Activated effector memory CD4-positive, alpha-beta T cell treated with anti-CD3 and anti-CD28 coated beads, Interleukin-2, amount 50 U/mL, for 16 hours (primary cell): ENCODE data around the gene QDPR.

Experiments
- DNase-seq: peaks from one replicate; pipeline ENCODE4 v3.0.0-alpha.2; 2020

The QDPR gene

DNA sequence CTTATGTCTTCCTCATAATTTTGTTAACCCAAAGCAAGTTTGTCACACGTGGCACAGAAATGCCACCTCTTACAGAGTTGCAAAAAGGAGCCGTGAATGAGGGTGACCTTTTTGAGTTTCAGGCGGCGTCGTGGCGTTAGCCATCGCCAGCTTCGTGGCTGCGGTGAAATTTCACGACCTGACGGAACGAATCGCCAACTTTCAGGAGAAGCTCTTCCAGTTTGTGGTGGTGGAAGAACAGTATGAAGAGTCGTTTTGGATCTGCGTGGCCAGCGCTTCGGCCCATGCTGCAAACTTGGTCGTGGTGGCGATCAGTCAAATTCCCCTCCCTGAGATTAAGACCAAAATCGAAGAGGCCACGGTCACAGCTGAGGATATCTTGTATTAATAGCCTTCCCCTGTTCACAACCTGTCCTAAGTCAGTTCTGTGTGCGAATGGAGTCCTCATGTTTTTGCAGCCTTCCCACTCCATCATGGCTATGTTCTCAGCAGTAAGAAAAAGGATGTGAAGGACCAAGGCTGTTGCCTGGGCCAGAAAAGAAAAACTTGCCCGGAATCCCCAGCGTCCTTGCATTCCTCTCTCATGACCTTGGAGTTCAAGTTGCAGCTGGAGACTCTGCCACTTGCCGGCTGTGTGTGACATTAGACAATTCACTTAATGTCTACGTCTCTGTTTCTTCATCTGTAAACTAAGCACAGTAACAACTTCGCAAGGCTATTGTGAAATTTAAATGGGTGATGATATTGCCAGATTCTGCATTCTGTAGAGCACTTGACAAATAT is 15.0 kb upstream of the QDPR start:
- DNase-seq = no peak

DNA sequence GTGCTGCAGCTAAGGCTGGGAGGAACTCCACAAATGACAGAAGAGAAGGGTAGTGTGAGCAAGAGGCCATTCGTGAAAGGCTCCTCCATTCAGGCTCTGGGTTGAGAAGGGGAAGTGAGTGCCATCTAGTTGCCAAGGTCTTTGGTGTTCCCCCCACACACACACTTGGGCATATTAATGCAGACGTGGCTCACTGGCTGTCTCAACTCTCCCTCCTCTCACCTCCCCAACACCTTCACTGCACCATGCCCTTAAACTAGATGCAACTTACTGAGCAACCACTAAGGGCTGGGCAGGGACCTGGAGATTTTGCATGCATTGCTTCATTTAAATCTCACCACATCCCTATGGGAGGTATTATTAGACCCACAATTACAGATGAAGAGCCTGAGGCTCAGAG is 11.8 kb upstream of the QDPR start:
- DNase-seq = no peak

DNA sequence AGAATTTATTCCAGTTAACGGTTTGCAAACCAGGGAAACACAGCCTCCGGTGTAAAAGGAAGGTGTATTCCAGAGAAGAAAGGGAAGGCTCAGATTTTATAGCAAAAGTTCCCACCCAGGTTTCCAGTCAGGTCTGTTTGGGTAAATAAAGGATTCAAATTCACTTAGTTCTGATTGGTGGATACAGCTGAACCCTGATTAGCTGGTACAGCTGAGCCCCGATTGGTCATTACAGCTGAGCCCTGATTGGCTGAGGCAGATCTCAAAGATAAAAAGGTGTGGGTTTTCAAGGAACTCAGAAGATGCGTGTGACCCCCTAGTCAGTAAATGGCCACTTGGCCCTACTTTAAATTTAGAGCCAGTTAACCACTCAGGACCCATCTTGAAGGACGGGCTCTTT is 9.7 kb upstream of the QDPR start:
- no peak for DNase-seq

DNA sequence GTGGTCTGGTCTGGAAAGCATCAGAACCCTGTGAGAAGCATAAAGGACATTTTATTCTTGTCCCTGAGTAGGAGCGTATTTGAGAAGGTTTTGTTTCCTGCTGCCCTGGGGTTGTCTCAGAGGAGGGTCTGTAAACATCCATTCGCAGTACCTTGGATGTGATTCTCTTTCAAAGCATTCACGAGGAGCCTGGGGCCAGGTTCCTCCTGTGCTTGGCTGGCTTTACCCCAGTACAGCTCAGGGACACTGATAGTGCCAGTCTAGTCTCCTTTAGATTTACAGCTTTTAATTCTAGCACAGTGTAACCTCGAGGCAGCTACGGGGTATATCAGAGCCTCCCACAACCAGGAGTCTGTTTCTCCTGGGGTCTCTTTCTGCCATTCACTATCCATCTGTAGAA is 5.8 kb upstream of the QDPR start:
- no peak for DNase-seq

DNA sequence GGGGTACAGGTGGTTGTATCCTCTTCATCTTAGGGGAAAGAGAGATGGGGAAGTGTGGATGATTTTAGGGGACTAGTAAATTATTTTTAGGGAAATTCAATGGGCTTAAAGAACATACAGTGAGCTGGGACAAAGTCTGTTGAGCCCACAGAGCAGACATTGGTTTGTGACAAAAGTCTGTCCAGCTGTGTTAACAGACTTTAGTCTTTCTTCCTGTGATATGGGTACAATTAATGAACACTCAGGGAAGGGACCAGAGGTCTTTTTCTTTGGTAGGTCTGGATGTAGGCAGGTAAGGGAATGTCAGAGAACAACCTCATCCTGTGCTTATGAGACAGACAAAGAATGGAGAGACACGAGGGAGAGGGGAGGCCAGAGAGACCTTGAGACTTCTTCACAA is 5.1 kb upstream of the QDPR start:
- no peak for DNase-seq

DNA sequence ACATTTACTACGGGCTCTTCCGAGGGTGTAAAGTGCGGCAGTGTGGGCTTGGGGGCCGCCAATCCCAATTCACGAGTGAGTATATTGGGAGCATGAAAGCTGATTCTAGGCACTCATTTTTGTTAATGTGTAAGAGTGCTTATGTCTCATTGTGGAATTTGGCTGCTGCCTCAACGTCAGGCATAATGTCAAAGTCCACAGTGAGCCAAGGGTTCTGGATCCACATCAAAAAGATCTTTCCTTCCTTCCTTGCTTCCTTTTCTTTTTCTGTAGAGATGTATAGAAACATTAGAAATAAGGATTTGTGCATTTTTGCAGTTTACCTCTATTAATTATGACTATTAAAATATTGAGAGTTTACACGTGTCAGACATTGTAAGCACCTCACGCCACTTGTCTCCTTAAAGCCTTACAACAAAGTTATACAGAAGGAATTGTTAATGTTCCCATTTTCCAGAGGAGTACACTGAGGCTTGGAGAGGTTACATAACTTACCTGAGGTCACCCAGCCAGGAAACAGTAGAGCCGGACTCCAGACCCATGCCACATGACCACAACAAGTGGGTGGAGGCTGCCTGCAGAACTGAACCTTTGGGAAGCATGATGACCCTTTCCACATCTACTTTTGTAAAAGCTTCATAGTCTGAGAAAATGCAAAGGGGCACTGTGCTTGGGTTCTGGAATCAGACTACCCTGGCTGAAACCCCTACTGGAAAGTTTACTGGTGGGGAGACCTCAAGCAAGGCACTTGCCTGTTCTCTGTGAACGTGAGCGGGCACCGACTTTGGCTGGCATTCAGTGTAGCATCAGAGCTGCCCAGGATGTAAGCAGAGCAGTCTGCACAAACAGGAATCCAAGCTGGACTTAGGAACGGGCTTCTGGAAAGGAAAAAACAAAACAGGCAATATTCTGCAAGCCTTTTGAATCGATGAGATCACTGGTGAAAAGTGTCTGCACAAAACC is 3.8 kb upstream of the QDPR start:
- no peak for DNase-seq

DNA sequence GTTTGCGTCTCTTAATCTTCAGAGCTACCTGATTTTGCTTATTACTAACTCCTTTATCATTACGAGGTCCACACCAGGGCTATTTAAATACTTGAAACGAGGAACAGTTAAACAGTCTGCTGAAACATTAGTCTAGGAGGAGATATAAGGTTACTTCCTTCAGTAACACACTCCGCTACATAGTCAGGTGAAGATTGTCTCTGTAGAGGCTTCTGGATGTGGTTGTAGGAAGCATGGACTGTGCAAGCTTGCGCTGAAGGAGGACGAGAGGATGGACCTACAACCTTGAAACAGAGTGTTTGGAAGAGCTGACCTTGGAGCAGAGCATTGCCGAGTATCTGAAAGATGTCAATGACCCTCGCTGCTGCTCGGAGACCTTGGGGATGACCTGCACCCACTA is 3.0 kb upstream of the QDPR start, which contains the start of gene CLRN2:
TSS of gene CLRN2 (plus strand) at position 301 of the 400 bp plus-strand sequence. CDS start 102 bp downstream, outside the sequence.
- no peak for DNase-seq

DNA sequence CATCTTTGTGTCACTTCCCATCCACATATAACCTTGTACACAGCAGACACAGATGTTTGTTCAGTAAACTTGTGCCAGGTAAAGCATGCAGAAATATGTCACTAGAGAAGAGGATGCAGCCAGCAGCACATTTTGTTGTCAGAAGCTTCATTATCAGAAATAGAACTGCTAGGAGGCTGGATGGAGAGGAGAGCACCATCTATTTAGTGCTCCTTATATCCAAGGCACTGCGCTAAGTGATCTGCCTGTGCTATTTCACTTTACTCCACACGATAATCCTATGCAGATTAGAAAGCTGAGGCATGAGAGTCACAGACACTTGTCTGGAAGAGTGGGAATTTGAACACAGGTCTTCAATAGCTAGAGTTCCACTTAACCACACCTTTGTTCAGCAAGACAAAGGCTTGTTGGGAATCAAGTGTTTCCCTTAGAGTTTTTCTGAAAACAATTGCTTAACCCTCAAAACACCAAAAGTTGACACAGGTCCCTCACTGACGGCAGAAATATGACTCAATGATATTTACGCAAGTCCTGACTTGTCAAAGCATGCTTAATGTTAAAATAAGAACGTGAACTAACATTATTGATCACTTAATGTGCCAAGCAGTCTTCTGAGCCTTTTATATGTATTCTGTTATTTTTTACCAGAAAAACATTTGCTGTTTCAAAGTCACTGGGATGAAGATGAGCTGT is 1.2 kb upstream of the QDPR start:
- no peak for DNase-seq

DNA sequence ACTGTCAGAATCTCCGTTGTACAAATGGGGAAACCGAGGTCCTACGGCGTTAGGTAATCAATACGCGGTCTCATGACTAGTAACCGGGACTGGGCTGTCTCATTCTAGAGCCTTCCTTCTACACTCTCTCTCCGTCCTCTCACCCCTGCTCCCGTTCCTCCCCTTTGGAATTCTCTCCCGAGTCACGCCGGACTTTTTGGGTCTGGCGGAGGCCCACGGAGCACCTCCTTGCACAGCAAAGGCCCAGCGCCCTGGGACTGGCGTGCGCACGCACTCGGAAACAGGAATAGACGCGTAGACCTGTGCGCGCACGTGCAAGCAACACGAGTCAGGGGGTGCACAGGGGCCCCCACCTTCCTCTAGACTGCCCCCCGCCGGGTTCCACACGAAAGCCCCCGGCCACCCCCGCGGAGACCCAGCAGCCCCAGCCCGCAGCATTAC is 361 bp downstream of the QDPR start:
- peak; percentile 81 for DNase-seq

DNA sequence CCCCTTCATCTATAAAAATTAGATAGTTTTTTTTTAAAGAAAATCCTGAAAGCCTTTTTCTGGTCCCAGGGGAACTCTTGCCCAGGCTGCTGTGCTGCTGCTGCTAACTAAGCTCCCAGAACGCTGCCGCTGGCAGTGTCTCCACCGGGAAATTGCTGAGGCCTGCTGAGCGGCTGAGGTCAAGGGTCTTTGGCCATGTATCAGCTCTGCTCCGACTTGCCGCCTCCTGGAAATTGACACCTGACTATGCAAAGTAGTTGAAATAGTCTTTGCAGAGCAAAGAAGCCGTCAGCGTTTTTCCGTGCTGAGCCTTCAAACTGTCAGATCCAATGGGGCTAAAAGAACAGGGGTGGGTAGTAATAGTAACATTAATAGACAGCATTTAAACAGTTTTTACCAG is 839 bp downstream of the QDPR start:
- DNase-seq = no peak

DNA sequence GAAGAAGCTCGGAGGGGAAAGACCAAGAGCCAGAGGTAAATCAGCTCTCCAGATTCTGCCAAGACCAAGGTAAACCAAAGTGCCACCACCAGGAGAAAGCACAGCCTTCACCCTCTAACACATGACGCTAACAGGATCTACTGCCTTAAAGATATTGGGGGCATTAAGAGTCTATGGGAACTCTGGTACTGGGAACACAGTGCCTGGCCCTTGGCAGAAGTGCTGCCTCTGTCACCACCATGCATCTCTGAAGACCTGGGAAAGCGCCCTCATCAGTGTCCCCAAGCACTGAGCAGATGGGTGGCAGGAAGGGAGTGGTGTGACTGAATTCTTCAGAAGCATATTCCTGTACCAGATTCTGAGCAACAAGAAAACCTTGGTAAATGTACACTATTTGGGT is 1.3 kb downstream of the QDPR start:
- no peak for DNase-seq

DNA sequence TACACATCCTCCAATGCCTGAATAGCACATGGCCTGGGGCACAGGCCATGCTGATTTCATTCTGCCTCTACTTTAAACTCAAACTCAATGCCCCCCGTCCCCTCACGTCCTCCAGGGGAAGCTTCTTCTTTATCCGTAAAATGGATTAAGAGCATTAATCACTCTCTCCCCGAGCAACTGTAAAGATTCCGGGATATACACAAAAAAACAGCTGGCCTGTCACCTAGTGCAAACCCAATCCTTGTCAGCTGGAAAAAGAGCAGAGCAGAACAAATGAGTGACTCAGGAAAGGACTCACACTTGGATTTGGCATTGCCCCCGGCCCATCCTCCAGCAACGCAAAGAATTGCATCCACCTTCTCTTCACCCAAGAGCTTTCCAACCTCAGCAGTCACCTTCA is 7.8 kb downstream of the QDPR start:
- no peak for DNase-seq

DNA sequence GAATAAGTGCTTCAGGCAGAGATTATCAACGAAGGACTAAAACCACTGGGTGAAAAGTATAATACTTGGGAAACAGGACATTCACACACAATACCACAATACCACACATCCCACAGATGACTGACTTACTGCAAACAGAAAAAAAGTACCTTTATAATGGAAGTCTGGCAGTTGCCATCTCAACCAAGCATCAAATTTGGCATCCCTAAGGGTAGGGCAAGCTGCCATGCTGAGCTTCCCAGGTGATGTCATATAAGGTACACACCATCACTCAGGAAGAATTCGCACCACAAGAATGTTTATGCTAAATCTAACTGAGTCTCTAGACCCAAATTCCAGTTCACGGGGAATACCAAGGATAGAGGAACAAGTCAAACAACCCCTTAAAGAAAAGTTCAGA is 9.1 kb downstream of the QDPR start:
- DNase-seq = no peak

DNA sequence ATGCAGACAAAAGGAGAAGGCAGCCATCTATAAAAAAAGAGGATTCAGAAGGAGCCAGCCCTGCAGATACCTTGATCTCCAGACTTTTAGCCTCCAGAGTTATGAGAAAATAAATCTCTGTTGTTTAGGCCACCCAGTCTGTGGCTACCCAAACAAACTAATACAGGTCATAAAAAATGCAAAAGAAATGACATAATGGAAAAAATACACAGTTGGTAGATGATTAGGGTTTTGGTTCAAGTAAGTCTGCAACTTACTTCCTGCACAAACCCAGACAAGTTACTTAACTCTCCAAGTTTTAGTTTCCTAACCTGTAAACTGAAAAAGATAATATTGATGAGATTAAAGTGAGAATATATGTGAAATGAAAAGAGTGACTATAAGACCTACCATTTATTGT is 11.3 kb downstream of the QDPR start:
- no peak for DNase-seq

DNA sequence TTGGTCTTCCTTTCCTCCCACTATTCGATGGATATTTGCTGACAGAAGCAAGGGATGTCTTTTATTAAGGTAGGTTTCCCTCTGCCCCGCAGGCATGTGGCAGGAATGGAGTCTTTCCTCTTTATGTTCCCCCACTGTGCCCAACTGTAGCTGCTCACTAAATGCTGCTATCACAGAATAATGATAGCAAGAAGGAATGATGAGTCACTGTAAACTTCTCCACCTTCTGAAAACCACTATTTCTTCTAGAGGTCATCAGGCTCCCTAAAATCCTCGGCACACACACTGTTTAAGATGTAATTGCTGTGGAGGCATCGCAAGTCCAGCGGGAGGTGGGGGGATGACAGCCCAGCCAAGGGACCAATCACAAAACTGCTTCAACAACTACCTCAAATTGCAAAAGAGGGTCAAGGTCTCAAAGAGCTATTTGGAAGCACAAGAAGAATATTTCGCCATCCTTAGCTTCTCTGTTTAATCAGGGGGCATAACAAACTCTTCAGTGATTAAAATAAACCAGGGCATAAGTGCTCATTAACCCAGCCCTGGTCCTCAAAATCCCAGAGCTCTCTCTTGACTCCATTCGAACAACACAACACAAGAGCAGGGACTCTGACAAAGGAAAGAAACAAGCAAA is 13.9 kb downstream of the QDPR start:
- DNase-seq = no peak

DNA sequence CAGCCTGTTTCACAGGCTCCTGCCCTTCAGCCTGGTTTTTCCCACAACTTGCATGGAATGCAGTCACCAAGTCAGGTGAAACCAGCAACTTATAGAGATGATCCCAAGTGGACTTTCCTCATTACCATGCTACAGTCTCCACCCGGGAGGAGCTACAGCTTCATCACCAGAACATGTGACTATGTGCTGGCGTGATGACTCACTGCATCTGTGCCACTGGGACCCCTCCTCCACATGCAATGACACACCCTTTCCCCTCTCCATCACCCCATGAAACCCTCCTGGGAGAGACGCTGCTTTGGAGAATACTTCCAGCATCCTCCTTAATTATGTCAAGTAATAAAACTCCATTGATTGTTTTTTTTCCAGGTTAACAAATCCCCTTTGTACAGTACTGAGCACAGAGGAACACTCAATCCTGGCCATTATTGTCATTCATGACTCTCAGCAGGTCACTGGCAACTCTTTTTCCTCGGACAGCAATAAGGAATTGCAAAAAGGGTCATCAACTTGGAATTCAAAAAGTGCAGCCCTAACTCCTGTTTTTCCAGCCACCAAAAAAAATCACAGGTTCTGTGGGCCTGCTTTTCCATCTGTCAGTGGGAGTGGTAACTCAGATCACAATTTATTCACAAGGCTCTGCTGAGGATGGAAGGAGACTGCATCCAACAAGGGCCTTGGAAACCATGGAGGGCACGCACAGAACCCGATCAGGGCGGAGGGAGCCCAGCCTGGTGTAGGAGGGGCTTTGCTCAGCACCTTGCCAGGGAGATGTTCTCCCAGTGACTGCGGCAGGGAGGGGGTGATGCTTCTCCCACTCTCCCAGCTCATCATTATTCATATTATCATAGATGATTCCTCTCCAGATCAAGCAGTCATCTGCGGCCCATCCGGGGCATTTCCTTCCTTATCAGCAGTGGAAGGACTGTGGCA is 17.4 kb downstream of the QDPR start:
- peak; percentile 66 for DNase-seq

DNA sequence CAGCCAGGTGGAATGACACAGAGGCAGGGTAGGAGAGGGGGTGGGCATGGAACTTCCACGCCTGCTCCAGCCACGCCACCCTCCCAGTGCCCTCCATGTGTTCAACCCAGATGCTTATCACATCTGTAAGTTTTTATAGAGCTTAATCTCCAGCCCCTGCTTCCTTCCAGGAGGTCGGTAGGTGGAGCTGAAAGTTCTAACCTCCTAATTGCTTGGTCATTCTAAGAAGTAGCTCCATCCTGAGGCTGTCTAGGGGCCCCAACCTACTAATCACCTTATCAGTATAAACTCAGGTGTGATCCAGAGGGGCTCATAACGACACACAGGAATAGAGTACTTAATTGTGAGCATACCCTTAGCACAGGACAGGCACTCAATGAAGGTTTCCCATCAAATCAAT is 18.3 kb downstream of the QDPR start:
- DNase-seq = no peak

DNA sequence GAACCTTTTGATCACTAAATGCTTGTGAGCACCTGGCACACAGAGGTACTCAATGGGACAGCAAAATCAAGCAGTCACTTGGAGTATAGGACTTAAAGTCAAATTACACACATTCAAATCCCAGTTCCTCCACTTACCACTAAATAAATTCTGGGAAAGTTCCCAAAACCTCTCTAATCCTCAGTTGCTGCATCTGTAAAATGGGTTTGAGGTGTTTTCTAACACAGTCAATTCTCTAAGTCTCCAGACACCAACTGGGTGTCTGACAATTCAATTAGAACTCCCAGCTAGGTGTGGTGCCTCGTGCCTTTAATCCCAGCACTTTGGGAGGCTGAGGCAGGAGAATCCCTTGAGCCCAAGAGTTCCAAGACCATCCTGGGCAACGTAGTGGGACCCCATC is 19.0 kb downstream of the QDPR start:
- DNase-seq = no peak

DNA sequence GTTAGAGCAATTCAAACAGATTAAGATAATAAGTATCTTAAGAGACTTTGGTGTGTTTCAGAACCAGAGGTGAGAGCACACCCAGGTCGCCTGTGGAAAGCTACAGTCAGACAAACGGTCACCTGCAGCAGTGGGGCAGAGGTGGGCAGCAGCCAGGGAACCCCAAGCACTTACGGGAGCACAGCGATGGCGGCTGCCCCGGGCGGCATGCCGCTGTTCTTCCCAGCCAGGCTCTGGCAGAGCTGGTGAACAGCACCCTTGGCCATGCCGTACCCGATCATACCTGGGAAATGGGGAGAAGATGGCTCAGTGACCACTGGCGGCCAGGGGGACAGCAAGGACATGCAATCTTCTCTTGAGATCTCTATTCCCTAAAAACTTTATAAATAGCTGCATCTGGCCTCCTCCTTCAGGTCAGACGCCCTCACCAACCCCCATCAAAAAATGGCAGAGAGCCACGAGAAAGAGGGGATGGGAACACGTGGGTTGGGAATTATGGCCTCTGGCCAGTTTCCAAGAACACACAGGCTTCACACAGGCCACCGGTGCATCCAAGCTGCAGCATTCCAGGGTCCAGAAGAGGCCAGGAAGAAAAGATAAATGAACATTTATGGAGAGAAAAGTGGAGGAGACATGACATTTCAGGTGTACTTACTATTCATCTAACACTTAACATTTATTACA is 19.7 kb downstream of the QDPR start:
- DNase-seq = no peak

DNA sequence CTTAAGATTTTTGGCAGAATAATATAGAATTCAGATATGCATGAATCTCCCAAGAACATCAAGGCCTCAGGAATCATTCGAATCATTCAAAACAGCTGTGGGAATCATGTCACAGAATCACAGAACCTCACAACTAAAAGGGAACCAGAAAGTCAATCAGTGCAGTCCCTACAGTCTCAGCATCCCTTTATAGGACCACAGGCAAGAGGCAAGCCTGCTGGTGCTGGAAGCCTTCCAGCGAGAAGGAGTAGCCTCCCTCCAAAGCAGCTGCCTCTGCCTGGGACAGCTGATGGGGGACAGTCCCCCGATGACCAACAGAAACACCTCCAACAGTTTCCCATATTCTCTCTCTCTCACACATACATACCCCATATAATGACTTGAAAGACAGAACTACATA is 20.7 kb downstream of the QDPR start:
- no peak for DNase-seq

DNA sequence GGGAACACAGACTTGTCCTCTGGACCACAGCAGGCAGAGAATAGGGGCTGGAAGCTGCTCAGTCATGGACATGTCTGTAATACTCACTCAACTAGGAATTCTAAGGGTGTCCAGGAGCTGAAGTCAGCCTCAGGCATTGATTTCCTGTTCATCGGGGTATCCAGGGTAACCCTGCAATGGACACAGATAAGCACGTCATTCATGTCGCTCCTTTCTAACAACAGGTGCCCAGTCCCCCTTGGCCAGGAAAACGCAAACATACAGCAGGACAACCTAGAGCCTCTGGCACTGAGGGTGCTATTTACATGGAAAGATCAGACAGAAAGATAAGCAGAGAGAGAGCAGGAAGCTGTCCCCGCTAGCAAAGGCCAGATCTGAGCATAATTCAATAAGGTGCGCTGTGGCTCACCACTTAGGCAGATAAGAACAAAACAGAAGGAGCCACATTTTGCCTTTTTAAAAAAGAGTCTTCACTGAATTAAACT is 21.3 kb downstream of the QDPR start:
- DNase-seq = no peak
